K562 (cell line): ENCODE data around the gene MAB21L2. TPM values are rescaled to one million over a fixed set of nuclear protein-coding genes. Genes with fewer than 3 reads are reported as not detected.

ENCODE experiments used
- ATAC-seq: fragments of 200-7000 bp; cut with Tn5 transposase; 3 replicates; pipeline ENCODE4 v1.9.1; 2020; ENCODE audit warnings: moderate library complexity
- BruUV-seq: library from RNA; stranded (reverse); fragments of 400-500 nt; replicated peaks from 2 replicates; lab custom pipeline; 2021; lab: Mats Ljungman, UMichigan
- CTCF ChIA-PET: fragments of 300-600 bp; formaldehyde crosslinking; extraction: SDS; loops from one replicate; lab custom pipeline; 2021; ENCODE audit warnings: low intra/inter-chr PET ratio; lab: Yijun Ruan, JAX
- POLR2A ChIA-PET: fragments of 300-600, 350-650 bp; sonication (Branson Sonifier 250); formaldehyde crosslinking; extraction: SDS; loops from one replicate; lab custom pipeline; 2021; ENCODE audit warnings: antibody characterized with exemption, inconsistent platforms; lab: Yijun Ruan, JAX
- DNase-seq, 4 experiments: peaks; one replicate each; pipeline versions ENCODE4 v3.0.0 to v3.0.0-alpha.2; 2011 to 2018; ENCODE audit warnings: low spot score in 3 of 4, mixed read lengths in 3 of 4; ENCODE audit errors: extremely low read depth in 1 of 4
- FAIRE-seq: peaks from 2 replicates; lab custom pipeline; 2011; peaks lifted over from hg19 to GRCh38; lab: Jason Lieb, UNC
- H2AFZ ChIP-seq: 2 replicates; pipeline ENCODE4 v1.6.0; 2011; ENCODE audit warnings: low read depth, low read length, control low read depth, inconsistent platforms
- H3K27ac ChIP-seq: fragments of 200-600 bp; 3 replicates; pipeline ENCODE4 v1.8.0; 2011; ENCODE audit warnings: low read depth, mild to moderate bottlenecking, control low read depth, inconsistent platforms, low read length, moderate library complexity, mixed read lengths; ENCODE audit errors: extremely low read depth
- H3K27me3 ChIP-seq, 2 experiments: fragments of 300-600 bp in 1 of 2; 2 replicates in 1 of 2; 3 replicates in 1 of 2; pipeline versions ENCODE4 v1.6.0 to v1.8.0; 2011; ENCODE audit warnings: inconsistent platforms in 2 of 2, low read length in 2 of 2, mild to moderate bottlenecking in 1 of 2, mixed read lengths in 1 of 2, moderate library complexity in 1 of 2; ENCODE audit not compliant: control insufficient read depth in 2 of 2, insufficient read depth in 2 of 2
- H3K36me3 ChIP-seq: fragments of 300-600 bp; 3 replicates; pipeline ENCODE4 v1.8.0; 2011; ENCODE audit warnings: mild to moderate bottlenecking, low read length, inconsistent platforms; ENCODE audit not compliant: control insufficient read depth, insufficient read depth
- H3K4me1 ChIP-seq, 2 experiments: fragments of 200-600 bp in 1 of 2; replicated peaks in 1 of 2; 2 replicates in 1 of 2; 3 replicates in 1 of 2; pipeline versions ENCODE4 v1.5.1 to v1.8.0; 2011; ENCODE audit warnings: inconsistent platforms in 2 of 2, low read length in 2 of 2, mild to moderate bottlenecking in 1 of 2, mixed read lengths in 1 of 2, moderate library complexity in 1 of 2; ENCODE audit not compliant: control insufficient read depth in 2 of 2, insufficient read depth in 2 of 2
- H3K4me2 ChIP-seq: 2 replicates; pipeline ENCODE4 v1.6.1; 2011; ENCODE audit warnings: low read length, control low read depth, inconsistent platforms, mixed read lengths; ENCODE audit not compliant: insufficient read depth
- H3K4me3 ChIP-seq: fragments of 200-600 bp; sonication (generic), shearing (Covaris generic); 2 replicates; pipeline ENCODE4 v1.5.1; 2016; ENCODE audit warnings: control low read depth, inconsistent platforms
- H3K79me2 ChIP-seq: fragments of 200-600 bp; 3 replicates; pipeline ENCODE4 v1.8.0; 2011; ENCODE audit warnings: low read length, inconsistent platforms; ENCODE audit not compliant: control insufficient read depth, insufficient read depth
- H3K9ac ChIP-seq, 2 experiments: 2 replicates each; pipeline versions ENCODE4 v1.6.0 to v1.6.1; 2011; ENCODE audit warnings: low read depth in 2 of 2, low read length in 2 of 2, control low read depth in 1 of 2, inconsistent platforms in 1 of 2, mild to moderate bottlenecking in 1 of 2, mixed read lengths in 1 of 2; ENCODE audit not compliant: insufficient read depth in 1 of 2
- H3K9me1 ChIP-seq: one replicate; pipeline ENCODE4 v1.6.0; 2011; ENCODE audit warnings: inconsistent platforms, mild to moderate bottlenecking, low read length, moderate library complexity; ENCODE audit not compliant: control insufficient read depth, insufficient read depth
- H3K9me3 ChIP-seq: replicated peaks from 2 replicates; pipeline ENCODE4 v1.5.1; 2011; ENCODE audit warnings: low read depth, low read length, inconsistent platforms; ENCODE audit not compliant: control insufficient read depth, insufficient read depth
- H4K20me1 ChIP-seq: replicated peaks from 2 replicates; pipeline ENCODE4 v1.6.1; 2011; ENCODE audit warnings: low read length, inconsistent platforms, mixed read lengths; ENCODE audit not compliant: control insufficient read depth, insufficient read depth
- CHD4 ChIP-seq: fragments of 200-600 bp; sonication (generic); IDR thresholded peaks from 3 replicates; pipeline ENCODE4 v1.6.1; 2012; ENCODE audit warnings: low read depth, mild to moderate bottlenecking, mixed read lengths, low read length, inconsistent platforms; ENCODE audit not compliant: insufficient read depth, insufficient replicate concordance, poor library complexity, severe bottlenecking
- DLX4 ChIP-seq: fragments of 250-450 bp; sonication (Bioruptor Pico); IDR thresholded peaks from 2 replicates; pipeline ENCODE4 v1.6.1; 2021; ENCODE audit warnings: mild to moderate bottlenecking
- JUND ChIP-seq, 2 experiments: IDR thresholded peaks; 2 replicates in 1 of 2; 3 replicates in 1 of 2; pipeline ENCODE4 v1.6.1; 2011; ENCODE audit warnings: borderline replicate concordance in 2 of 2, low read depth in 2 of 2, low read length in 2 of 2, improper control_type of control experiment in 1 of 2, missing biosample characterization in 1 of 2, missing genetic modification characterization in 1 of 2, missing genetic modification reagents in 1 of 2
- SMARCE1 ChIP-seq: fragments of 450-650 bp; IDR thresholded peaks from 2 replicates; pipeline ENCODE4 v1.7.1; 2016; ENCODE audit warnings: mild to moderate bottlenecking
- ZBTB5 ChIP-seq: fragments of 450-650 bp; IDR thresholded peaks from 2 replicates; pipeline ENCODE4 v1.6.1; 2017; ENCODE audit warnings: antibody characterized with exemption
- ZNF253 ChIP-seq: fragments of 250-450 bp; sonication (Bioruptor Pico); conservative IDR thresholded peaks from 2 replicates; pipeline ENCODE4 v1.6.1; 2021; ENCODE audit warnings: mild to moderate bottlenecking
- ZNF316 ChIP-seq: fragments of 450-650 bp; IDR thresholded peaks from 2 replicates; pipeline ENCODE4 v1.6.1; 2016
- ZSCAN32 ChIP-seq: fragments of 450-650 bp; formaldehyde crosslinking; IDR thresholded peaks from 2 replicates; pipeline ENCODE4 v1.4.0; 2020; ENCODE audit warnings: mild to moderate bottlenecking, moderate library complexity
- WGBS: fragments of 100-300 bp; shearing (Covaris generic); methylation state at CpG from one replicate; pipeline ENCODE4 v1.1.6; 2016; ENCODE audit warnings: low coverage, mixed read lengths; ENCODE audit not compliant: insufficient coverage; ENCODE audit errors: missing lambda C conversion rate; 5-methylcytosine and 5-hydroxymethylcytosine counted together
- in situ Hi-C: fragments of 300-500 bp; cut with MboI; formaldehyde crosslinking; loops from 4 replicates; pipeline ENCODE4 v1.15.0; 2018; ENCODE audit warnings: inconsistent platforms, mixed read lengths
- intact Hi-C: fragments of 100-400 bp; cut with micrococcal nuclease; formaldehyde crosslinking; loops from 2 replicates; pipeline ENCODE4 v1.14.2; 2022
- polyA plus RNA-seq, 8 experiments: library from polyadenylated mRNA; depleted of rRNA in 4 of 8; stranded (reverse) in 5 of 8; unstranded in 3 of 8; fragments of >200 nt; fragmentation: Nextera tagmentation in 2 of 8; fragmentation: Illumina TruSeq in 1 of 8; extraction: Ambion mirVana in 2 of 8; extraction: Trizol in 1 of 8; gene quantifications; 2 replicates each; pipeline versions ENCODE4 v1.2.1 to v1.2.3, GENCODE V29; 2011 to 2014; ENCODE audit warnings: inconsistent platforms in 1 of 8, missing spikeins in 1 of 8
- total RNA-seq, 7 experiments: library from RNA; depleted of rRNA in 6 of 7; stranded (reverse); fragments of >200 nt in 6 of 7; fragmentation: Illumina TruSeq in 2 of 7; extraction: Trizol in 2 of 7; gene quantifications; 2 replicates each; pipeline versions ENCODE4 v1.2.1 to v1.2.3, GENCODE V29; 2011 to 2021; ENCODE audit warnings: low replicate concordance in 1 of 7
- TF ChIP-seq, protein P1 (sequence below), 2 experiments: fragments of 200-800 bp in 1 of 2; sonication (Bioruptor generic) in 1 of 2; sonication (generic) in 1 of 2; formaldehyde crosslinking in 1 of 2; IDR thresholded peaks in 1 of 2; conservative IDR thresholded peaks in 1 of 2; 2 replicates each; pipeline versions ENCODE4 v1.5.0 to v1.6.1; 2016 to 2020; ENCODE audit warnings: missing compliant biosample characterization in 1 of 2, missing genetic modification characterization in 1 of 2, missing genetic modification reagents in 1 of 2

The MAB21L2 gene
- total and polyA plus RNA-seq, 9 of the 15 experiments (the other 6 are each of a cell fraction or from before 2014, with no cell fraction given) = not detected

DNA sequence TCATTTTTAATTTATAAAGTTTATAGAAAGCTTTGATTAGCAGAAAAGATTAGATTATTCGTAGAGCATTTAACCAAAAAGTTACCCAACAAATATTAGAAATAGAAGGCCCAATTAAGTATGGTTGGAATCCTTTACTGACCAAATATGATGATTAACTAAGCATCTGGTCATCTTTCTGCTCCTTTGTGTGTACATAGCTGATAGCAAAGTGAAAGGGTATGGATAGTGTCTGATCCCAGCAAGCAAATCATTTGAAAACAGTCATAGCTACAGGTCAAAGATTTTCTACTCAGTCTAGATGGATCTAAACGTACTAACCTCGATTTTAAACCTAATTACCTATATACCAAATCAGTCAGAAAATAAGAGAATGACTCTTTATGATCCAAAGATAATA lies 7.3 kb upstream of the MAB21L2 start (continued):
- no peak for TF ChIP-seq DLX4 (CRISPR knock-in tag)

GRCh38 chr4:150577796-150578195 lies 4.2 kb upstream of the MAB21L2 start:
- no TSS peak for BruUV-seq
- intact Hi-C loops (no loop called here), in situ Hi-C loops (no loop called here)
- H3K79me2 ChIP-seq = no peaks in the 10 kb centered on the region
- H3K9ac ChIP-seq = no peak overlapping the region
- H2AFZ ChIP-seq = no peak overlapping the region
- no peak overlapping the region for H3K4me2 ChIP-seq
- no peaks in the 10 kb centered on the region for H3K9me1 ChIP-seq
- H3K9me3 ChIP-seq = peaks cover 10% of the 10 kb centered on the region
- no peak for DNase-seq
- H3K27ac ChIP-seq = no peak overlapping the region
- 80% methylated on average over 1 of the region's 1 CpG for WGBS
- no peak overlapping the region for H3K4me3 ChIP-seq
- CTCF ChIA-PET = no interaction called here
- ATAC-seq = no peak
- POLR2A ChIA-PET = interaction anchor here (0.8 kb wide), 1 partner anchor 211 kb away, joined by 3 read pairs; no protein-coding TSS in a partner anchor
- H3K27me3 ChIP-seq = no peaks in the 10 kb centered on the region
- H3K4me1 ChIP-seq = peaks cover under 1 to 21% of the 10 kb centered on the region in 2 experiments
- H3K36me3 ChIP-seq = peaks cover 23% of the 10 kb centered on the region
- no peak for FAIRE-seq
- H4K20me1 ChIP-seq = no peaks in the 10 kb centered on the region
- TF ChIP-seq, protein P1, sequence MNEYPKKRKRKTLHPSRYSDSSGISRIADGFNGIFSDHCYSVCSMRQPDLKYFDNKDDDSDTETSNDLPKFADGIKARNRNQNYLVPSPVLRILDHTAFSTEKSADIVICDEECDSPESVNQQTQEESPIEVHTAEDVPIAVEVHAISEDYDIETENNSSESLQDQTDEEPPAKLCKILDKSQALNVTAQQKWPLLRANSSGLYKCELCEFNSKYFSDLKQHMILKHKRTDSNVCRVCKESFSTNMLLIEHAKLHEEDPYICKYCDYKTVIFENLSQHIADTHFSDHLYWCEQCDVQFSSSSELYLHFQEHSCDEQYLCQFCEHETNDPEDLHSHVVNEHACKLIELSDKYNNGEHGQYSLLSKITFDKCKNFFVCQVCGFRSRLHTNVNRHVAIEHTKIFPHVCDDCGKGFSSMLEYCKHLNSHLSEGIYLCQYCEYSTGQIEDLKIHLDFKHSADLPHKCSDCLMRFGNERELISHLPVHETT (CRISPR knock-in tag; conservative IDR thresholded peaks at IDR 0.05 in 1 of 2, IDR thresholded peaks at IDR 0.05 in 1 of 2) = no peak
- TF ChIP-seq JUND (IDR thresholded peaks at IDR 0.05; ENCODE audit: borderline replicate concordance, low read depth, low read length) (no peak), JUND (tag; IDR thresholded peaks at IDR 0.05; ENCODE audit: borderline replicate concordance, low read depth, low read length) (no peak), ZSCAN32 (CRISPR knock-in tag) (no peak), ZBTB5 (no peak), SMARCE1 (no peak), CHD4 (no peak), ZNF253 (CRISPR knock-in tag) (no peak), ZNF316 (0 out of 2 replicates have a peak, but pooled peaks have one; percentile 47)
